ENCODE data around the gene CASP3. TPM values are rescaled to one million over a fixed set of nuclear protein-coding genes. Genes with fewer than 3 reads are reported as not detected.

CASP3 gene
- total RNA-seq, 1 donor = 59.4 TPM

DNA sequence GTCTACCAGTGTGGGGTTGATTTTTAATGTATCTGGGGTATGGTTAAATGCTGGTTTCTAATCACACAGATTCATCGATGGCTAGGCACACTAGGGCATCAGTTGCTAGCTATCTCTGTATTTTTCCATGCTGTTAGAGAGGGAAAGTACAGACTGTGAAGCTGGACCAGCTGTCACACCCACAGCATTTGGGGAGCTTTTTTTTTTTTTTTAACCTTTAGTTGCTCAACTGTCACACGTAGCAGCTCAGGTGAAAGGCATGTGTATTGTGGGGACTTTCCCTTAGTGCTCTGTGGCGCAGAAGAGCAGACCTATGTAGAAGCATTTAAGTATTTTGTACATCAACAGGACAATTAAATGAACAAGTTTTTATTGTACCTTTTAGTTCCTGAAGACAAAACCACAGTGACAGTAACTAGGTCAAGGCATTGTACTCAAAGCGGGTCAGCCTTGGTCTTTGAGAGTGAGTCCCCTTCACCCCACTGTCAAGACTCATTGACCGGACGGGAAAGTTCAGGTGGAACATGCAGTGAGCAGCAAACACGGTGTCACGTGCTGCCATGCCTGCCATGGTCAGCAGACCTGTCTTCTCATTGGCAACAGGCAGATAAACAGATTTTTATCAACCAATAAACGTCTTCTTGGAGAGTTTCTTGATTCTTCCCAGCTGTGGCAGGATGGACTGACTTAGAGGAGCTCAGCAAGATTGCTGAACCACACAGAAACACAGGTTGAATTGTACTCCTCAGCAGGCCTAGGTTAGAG lies 65.3 kb downstream of the CASP3 start:
- H3K9me3 ChIP-seq (ENCODE audit: low read depth, low read length) = no peaks in the 10 kb centered on the region
- no peaks in the 10 kb centered on the region for H4K20me1 ChIP-seq (ENCODE audit: insufficient read depth, low read length)
- no peak overlapping the region for H2AFZ ChIP-seq (ENCODE audit: low read length)
- no peak overlapping the region for H3K4me3 ChIP-seq (ENCODE audit: insufficient read depth, low read length)
- H3K27ac ChIP-seq (ENCODE audit: low read depth, low read length) = no peak overlapping the region
- H3K27me3 ChIP-seq (ENCODE audit: insufficient read depth, low read length) = no peaks in the 10 kb centered on the region
- TF ChIP-seq CTCF (IDR thresholded peaks at IDR 0.05; ENCODE audit: extremely low read depth, low read depth, low read length) = no peak
- no peaks in the 10 kb centered on the region for H3K36me3 ChIP-seq (ENCODE audit: insufficient read depth, low read length)
- H3K4me1 ChIP-seq (ENCODE audit: insufficient read depth, low read length) = peaks cover 7% of the 10 kb centered on the region
- no peak overlapping the region for H3K4me2 ChIP-seq (ENCODE audit: insufficient read depth, low read length)
- no peaks in the 10 kb centered on the region for H3K79me2 ChIP-seq (ENCODE audit: insufficient read depth, low read length)
- DNase-seq (ENCODE audit: insufficient read length, low spot score, missing footprints) = no peak

Other genes starting within 250 kb of the CASP3 start
- 43.0 and 43.8 TPM in 2 replicates for gene IRF2, start 174.9 kb downstream of the CASP3 start, total RNA-seq
- gene PRIMPOL, start 291 bp upstream of the CASP3 start, total RNA-seq = 15.6 and 16.6 TPM in 2 replicates
- 5.1 and 6.8 TPM in 2 replicates for gene CENPU, start 84.6 kb upstream of the CASP3 start, total RNA-seq
- gene ACSL1, start 176.5 kb upstream of the CASP3 start, total RNA-seq = 57.5 and 61.0 TPM in 2 replicates

All from osteoblast (primary cell).